GM10266 (cell line): Measurements from ENCODE around the gene HOXB3.

ENCODE experiments used
- DNase-seq: peaks from one replicate; pipeline ENCODE4 v3.0.0; 2012; ENCODE audit errors: extremely low spot score
- TF ChIP-seq, protein P1 (sequence below): IDR thresholded peaks from 2 replicates; pipeline ENCODE4 v1.5.1; 2012; ENCODE audit warnings: mild to moderate bottlenecking, low read depth; ENCODE audit not compliant: control insufficient read depth, insufficient read depth; ENCODE audit errors: missing control alignments

HOXB3 gene

DNA sequence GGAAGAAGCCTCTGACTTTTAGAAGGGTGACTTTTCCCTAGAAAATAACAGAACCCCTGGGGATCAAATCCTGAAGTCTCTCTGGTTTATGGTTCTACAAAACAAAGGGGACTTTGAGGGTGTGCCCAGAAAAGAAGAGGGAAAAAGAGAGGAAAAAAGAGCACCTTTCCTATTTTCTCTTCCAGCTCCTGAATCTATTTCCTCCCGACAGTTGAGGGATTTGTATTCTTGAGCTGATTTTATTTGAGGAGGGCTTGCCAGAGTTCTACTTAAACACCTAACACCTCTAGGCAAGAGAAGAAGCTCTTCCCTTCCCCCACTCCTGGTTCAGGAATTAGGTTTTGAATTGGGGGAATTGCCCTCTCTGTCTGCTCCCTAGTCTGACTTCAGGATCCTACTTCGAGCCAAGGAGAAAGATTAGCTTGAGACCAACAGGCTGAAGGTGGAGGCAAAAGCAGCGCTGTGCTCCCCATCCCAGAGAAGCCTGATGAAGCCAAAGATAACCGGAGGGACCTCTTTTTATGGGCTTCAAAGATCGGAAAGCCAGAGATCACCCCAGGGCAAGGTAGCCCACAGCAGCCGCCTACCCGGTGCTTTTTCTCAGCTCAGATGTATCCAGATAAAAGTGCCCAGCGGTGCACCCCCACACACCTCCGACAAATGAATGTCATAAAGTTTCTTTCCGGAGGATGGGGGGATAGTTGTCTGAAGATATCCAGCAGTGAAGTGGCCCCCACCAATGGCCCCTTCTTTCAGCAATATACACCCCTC, 796 bp downstream of the HOXB3 start:
- TF ChIP-seq, protein P1, sequence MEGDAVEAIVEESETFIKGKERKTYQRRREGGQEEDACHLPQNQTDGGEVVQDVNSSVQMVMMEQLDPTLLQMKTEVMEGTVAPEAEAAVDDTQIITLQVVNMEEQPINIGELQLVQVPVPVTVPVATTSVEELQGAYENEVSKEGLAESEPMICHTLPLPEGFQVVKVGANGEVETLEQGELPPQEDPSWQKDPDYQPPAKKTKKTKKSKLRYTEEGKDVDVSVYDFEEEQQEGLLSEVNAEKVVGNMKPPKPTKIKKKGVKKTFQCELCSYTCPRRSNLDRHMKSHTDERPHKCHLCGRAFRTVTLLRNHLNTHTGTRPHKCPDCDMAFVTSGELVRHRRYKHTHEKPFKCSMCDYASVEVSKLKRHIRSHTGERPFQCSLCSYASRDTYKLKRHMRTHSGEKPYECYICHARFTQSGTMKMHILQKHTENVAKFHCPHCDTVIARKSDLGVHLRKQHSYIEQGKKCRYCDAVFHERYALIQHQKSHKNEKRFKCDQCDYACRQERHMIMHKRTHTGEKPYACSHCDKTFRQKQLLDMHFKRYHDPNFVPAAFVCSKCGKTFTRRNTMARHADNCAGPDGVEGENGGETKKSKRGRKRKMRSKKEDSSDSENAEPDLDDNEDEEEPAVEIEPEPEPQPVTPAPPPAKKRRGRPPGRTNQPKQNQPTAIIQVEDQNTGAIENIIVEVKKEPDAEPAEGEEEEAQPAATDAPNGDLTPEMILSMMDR: no peak
- no peak for DNase-seq

DNA sequence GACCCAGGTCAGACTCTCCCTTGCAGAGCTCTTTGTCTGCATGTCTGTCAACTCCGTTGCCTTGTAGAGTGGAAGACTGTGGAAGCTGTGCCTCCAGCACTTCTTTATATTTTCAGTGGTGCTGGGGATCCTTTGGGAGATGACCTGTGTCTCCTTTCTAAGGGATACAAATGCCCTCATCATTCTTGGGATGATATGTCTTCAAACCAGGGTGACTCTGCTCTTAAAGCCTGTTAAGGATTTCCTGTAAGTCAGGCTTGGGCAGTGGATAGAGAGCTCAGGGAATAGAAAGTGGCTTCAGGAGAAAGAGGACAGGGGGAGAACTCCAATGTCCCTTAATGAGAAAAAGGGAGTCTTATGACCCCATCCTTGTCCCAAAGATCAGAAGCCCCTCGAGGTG, 1.5 kb downstream of the HOXB3 start:
- no peak for DNase-seq
- TF ChIP-seq, protein P1: no peak

DNA sequence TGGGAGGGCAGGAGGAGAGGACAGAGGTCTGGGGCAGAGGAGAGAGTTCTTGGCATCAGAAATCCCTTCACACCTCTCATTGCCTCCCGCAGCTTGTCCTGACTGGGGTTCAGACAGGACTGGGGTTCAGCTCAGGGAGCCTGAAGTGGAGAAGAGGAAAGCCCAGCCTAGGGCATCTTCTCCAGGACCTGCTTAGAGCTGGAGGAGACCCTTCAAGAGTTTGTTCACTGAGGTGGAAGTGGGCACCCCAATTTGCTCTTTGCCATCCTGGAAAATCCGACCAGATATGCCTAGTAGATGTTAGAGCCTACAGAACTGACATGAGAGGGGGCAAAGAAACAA, 2.0 kb downstream of the HOXB3 start:
- DNase-seq: no peak
- TF ChIP-seq, protein P1: no peak

GRCh38 chr17:48587276-48588073, 2.6 kb downstream of the HOXB3 start:
- TF ChIP-seq, protein P1: no peak
- DNase-seq: no peak

DNA sequence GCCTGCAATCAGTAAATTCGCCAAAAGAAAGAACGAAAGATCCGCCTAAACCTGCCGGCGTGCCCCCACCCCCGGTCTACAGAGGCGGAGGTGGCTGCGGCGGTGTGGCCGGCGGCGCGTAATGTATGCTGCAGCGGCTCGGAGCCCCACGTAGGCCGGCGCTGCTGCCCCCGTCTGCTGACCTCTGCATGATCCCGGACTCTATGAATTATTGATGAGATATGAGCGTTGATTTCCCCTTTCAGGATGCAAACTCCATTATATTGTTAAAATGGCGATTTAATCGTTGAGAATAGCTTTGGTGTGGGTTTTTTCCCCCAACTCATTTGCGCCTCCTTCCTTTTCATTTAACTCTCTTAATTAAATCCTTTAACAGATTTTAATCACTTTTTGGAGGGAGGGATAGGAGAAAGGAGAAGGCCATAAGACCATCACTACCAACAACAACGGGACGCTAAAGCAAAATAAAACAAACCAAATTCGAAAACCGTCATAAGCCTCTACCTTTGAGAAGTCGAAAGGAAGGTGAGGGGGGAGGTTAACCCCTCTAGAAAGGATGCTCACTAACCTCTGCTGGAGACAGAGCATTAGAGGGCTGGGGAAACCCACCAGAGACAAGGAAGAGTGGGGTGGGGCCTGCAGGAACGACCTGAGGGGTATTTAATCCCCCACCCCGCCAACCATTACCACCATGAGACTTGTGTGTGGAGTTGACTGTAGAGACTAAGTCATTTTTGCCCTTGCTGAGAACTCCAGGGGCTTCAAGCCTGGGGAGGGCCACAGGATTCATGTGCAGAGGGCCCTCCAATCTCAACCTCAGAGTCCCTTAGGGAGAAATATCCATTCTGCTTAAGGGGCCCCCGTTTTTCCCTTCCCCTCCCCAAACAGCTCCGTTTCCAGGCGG, 3.4 kb downstream of the HOXB3 start:
- DNase-seq: no peak
- TF ChIP-seq, protein P1: no peak

DNA sequence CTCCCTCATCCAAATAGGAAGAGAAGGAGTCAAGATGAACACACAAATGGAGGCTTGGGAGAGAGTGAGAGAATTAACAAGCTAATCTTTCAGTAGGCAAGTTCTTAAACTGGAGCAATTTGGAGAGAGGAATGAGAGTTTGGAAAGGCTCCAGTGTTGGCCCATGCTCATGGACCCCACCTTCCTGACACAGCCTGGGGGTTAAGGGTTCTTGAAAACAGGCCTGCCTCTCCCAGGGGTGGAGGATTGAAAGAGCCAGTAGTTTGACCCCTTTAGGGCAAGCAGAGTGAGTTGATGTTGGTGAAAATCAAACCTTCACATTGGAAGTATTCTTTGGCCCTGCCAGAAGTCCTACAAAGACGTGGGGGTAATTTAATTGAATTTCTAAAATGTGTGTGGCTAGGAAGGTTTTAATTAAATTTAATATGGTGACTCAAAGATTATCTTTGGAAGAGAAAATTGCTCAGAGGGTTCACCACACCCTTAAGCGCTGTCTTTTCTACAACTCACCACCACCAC, 5.8 kb downstream of the HOXB3 start:
- TF ChIP-seq, protein P1: no peak
- no peak for DNase-seq
